ENCODE data around the gene NEUROG3.

- TF ChIP-seq POLR2A (IDR thresholded peaks at IDR 0.05) (no peak), CTCF (IDR thresholded peaks at IDR 0.05) (no peak)
Measured at GRCh38 chr10:69584624-69585023, 11.4 kb upstream of the NEUROG3 start.

Data from adrenal gland (tissue), 5 donors.